Kidney (tissue), 14 donors: ENCODE results near the gene USH1G. TPM values are rescaled to one million over a fixed set of nuclear protein-coding genes. Genes with fewer than 3 reads are reported as not detected.

Source experiments
- DNase-seq, 5 donors: peaks; one replicate each; pipeline ENCODE4 v3.0.0-alpha.2; 2013 to 2020
- FAIRE-seq: peaks from 2 replicates; lab custom pipeline; 2012; peaks lifted over from hg19 to GRCh38; lab: Jason Lieb, UNC
- H3K27ac ChIP-seq, 2 donors: one replicate each; pipeline ENCODE4 v1.7.0; 2013; ENCODE audit warnings: low read depth in 2 of 2, low read length in 2 of 2, inconsistent platforms in 1 of 2
- H3K27me3 ChIP-seq: one replicate; pipeline ENCODE4 v1.7.1; 2013; ENCODE audit warnings: low read length, inconsistent platforms; ENCODE audit not compliant: control insufficient read depth, insufficient read depth
- H3K36me3 ChIP-seq, 3 donors: one replicate each; pipeline versions ENCODE4 v1.7.0 to v1.7.1; 2013; ENCODE audit warnings: low read length in 3 of 3, control low read depth in 1 of 3, inconsistent platforms in 1 of 3; ENCODE audit not compliant: insufficient read depth in 3 of 3, control insufficient read depth in 2 of 3
- H3K4me1 ChIP-seq, 3 donors: one replicate each; pipeline versions ENCODE4 v1.7.0 to v1.7.1; 2013; ENCODE audit warnings: low read length in 3 of 3, inconsistent platforms in 1 of 3, low read depth in 1 of 3; ENCODE audit not compliant: control insufficient read depth in 2 of 3, insufficient read depth in 2 of 3
- H3K4me3 ChIP-seq, 3 donors: one replicate each; pipeline versions ENCODE4 v1.7.0 to v1.8.1; 2013; ENCODE audit warnings: low read length in 3 of 3, control low read depth in 1 of 3, inconsistent platforms in 1 of 3
- H3K9ac ChIP-seq, 3 donors: one replicate each; pipeline versions ENCODE4 v1.7.0 to v1.7.1; 2013; ENCODE audit warnings: low read length in 3 of 3, control low read depth in 1 of 3, inconsistent platforms in 1 of 3
- H3K9me3 ChIP-seq, 3 donors: one replicate each; pipeline versions ENCODE4 v1.7.0 to v1.7.1; 2013; ENCODE audit warnings: low read length in 3 of 3, control low read depth in 1 of 3, inconsistent platforms in 1 of 3; ENCODE audit not compliant: control insufficient read depth in 2 of 3, insufficient read depth in 1 of 3
- intact Hi-C: fragments of 100-400 bp; cut with DNase I; formaldehyde crosslinking; loops from one replicate; pipeline ENCODE4 v1.11.1; 2022
- polyA plus RNA-seq: library from polyadenylated mRNA; stranded (reverse); fragments of 350-450 nt; fragmentation: Illumina TruSeq; extraction: RNeasy Lipid Tissue Mini Kit (QIAGEN cat#74804); gene quantifications from one replicate; pipeline ENCODE4 v1.2.3, GENCODE V29; 2014; ENCODE audit warnings: low read depth, low replicate concordance; ENCODE audit not compliant: insufficient read depth
- total RNA-seq: library from RNA; stranded (reverse); fragmentation: NEBNext Ultra II Directional; extraction: Animal tissue kit (Norgen Biotek cat#: 25700); gene quantifications from one replicate; pipeline ENCODE4 v1.2.1, GENCODE V29; 2021
- TF ChIP-seq, protein P1 (sequence below): IDR thresholded peaks from 3 replicates; pipeline ENCODE4 v1.5.1; 2012; ENCODE audit warnings: mild to moderate bottlenecking, moderate library complexity, borderline replicate concordance; ENCODE audit not compliant: insufficient read depth; ENCODE audit errors: extremely low read depth
- donor health status: control.
- donor health status: control.
- donor health status: control.
- donor health status: control.
- donor health status: control.
- donor health status: DM: yes; HTN: yes; CAD: no.
- donor health status: Normal renal cell carcinoma (clear cell type).

Gene USH1G
- total and polyA plus RNA-seq, 2 donors from 2014 or later: 0.17 to 0.22 TPM

DNA sequence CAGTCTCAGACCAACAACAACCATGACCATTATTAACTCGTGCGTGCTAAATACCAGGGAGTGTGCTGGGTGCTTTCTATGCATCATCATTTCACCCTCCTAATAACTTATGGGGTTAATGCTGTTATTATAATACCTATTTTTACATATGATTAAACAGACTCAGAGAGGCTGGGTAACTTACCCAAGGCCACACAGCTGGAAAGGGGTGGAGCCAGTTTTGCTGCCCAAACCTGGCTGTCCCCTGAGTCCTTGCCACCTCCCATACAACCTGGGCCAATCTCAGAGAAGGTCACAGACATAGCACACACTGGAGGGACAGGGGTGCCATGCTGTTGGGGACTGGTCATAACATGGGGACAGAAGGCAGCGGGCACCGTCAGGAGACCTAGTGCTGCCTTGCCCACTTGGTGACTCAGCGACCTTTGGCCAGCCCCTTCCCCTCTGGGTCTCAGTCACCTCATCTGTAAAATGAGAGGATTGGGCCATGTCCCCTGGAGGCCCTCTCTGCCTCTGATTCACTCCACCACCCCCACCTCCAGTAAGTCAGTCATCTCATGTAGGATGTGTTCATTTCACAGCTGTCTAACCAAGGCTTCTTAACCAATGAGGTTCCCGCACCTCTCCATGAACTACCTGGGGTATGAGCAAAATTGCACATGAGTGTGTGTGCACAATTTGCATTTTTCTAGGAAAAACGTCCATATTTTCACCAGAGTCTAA, 18.2 kb downstream of the USH1G start:
- TF ChIP-seq, protein P1, sequence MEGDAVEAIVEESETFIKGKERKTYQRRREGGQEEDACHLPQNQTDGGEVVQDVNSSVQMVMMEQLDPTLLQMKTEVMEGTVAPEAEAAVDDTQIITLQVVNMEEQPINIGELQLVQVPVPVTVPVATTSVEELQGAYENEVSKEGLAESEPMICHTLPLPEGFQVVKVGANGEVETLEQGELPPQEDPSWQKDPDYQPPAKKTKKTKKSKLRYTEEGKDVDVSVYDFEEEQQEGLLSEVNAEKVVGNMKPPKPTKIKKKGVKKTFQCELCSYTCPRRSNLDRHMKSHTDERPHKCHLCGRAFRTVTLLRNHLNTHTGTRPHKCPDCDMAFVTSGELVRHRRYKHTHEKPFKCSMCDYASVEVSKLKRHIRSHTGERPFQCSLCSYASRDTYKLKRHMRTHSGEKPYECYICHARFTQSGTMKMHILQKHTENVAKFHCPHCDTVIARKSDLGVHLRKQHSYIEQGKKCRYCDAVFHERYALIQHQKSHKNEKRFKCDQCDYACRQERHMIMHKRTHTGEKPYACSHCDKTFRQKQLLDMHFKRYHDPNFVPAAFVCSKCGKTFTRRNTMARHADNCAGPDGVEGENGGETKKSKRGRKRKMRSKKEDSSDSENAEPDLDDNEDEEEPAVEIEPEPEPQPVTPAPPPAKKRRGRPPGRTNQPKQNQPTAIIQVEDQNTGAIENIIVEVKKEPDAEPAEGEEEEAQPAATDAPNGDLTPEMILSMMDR: no peak
- H3K27me3 ChIP-seq: no peaks in the 10 kb centered on the region
- no peak for FAIRE-seq

DNA sequence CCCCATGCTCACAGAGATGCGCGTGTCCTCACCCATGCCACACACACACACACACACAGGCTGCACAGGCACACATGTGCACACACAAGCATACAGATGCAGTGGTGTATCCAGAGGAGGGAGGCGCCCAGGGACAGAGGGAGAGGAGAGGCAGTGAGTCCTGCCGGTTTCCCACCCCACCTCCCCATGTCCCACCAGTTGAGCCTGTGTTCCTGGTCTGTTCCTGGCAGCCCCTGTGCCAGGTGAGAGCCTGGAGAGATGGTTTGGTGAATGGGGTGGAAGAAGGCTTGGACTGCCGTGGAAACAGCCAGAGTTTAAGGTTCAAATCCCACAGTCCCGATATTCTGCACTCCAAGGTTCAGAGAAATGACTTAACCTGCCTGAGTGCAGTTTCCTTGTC, 19.4 kb downstream of the USH1G start:
- intact Hi-C loops: no loop called here

More for the DNA sequence above, 18.2 kb downstream of the USH1G start:
- Histone ChIP-seq H3K4me3 (no peak overlapping the region), H3K9ac (no peak overlapping the region), H3K36me3 (no peaks in the 10 kb centered on the region), H3K9me3 (no peaks in the 10 kb centered on the region), H3K27ac (no peak overlapping the region), H3K4me1 (no peaks in the 10 kb centered on the region)
- intact Hi-C loops: no loop called here
- DNase-seq: no peak

DNA sequence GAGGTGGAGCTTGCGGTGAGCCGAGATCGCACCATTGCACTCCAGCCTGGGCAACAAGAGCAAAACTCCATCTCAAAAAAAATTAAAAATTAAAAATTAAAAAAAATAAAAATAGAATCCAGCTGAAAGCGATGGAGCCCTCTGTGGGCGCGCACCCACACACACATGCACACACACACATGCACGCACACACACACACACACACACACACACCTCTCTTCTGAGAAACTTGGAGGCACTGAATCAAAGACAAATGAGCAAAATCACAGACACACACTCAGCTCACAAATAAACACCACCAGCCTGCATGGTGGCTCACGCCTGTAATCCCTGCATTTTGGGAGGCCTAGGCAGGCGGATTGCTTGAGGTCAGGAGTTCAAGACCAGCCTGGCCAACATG, 20.0 kb downstream of the USH1G start:
- H3K9ac ChIP-seq: no peak overlapping the region
- DNase-seq: no peak
- no peaks in the 10 kb centered on the region for H3K36me3 ChIP-seq
- TF ChIP-seq, protein P1: no peak
- no peaks in the 10 kb centered on the region for H3K27me3 ChIP-seq
- FAIRE-seq: no peak
- H3K4me3 ChIP-seq: no peak overlapping the region
- no peaks in the 10 kb centered on the region for H3K9me3 ChIP-seq
- H3K4me1 ChIP-seq: no peaks in the 10 kb centered on the region
- H3K27ac ChIP-seq: no peak overlapping the region
- intact Hi-C loops: no loop called here

More for the DNA sequence above, 19.4 kb downstream of the USH1G start:
- H3K36me3 ChIP-seq: no peaks in the 10 kb centered on the region
- H3K9ac ChIP-seq: no peak overlapping the region
- DNase-seq: no peak
- no peaks in the 10 kb centered on the region for H3K4me1 ChIP-seq
- H3K27me3 ChIP-seq: no peaks in the 10 kb centered on the region
- H3K9me3 ChIP-seq: no peaks in the 10 kb centered on the region
- TF ChIP-seq, protein P1: no peak
- FAIRE-seq: no peak
- H3K4me3 ChIP-seq: no peak overlapping the region
- no peak overlapping the region for H3K27ac ChIP-seq
